Upper lobe of left lung (tissue), 4 donors: Measurements from ENCODE around the gene NUP214.

Experiments
- EP300 ChIP-seq, 4 donors: sonication (generic); formaldehyde crosslinking; IDR thresholded peaks; one replicate each; pipeline ENCODE4 v1.5.1; 2017; ENCODE audit warnings: antibody characterized with exemption in 4 of 4, control low read depth in 2 of 4
- POLR2A ChIP-seq, 4 donors: fragments of 450-650 bp; IDR thresholded peaks; one replicate each; pipeline ENCODE4 v1.5.1; 2016 to 2017; ENCODE audit warnings: antibody characterized with exemption in 4 of 4, mild to moderate bottlenecking in 2 of 4
- POLR2AphosphoS5 ChIP-seq, 2 donors: sonication (generic); formaldehyde crosslinking; IDR thresholded peaks; one replicate each; pipeline ENCODE4 v1.5.1; 2017; ENCODE audit warnings: antibody characterized with exemption in 2 of 2
- TF ChIP-seq, protein P1 (sequence below), 6 experiments: fragments of 450-650 bp in 4 of 6; fragments of 200-600 bp in 2 of 6; sonication (generic) in 2 of 6; IDR thresholded peaks; one replicate each; pipeline ENCODE4 v1.5.1; 2016 to 2019; ENCODE audit warnings: antibody characterized with exemption in 6 of 6

DNA sequence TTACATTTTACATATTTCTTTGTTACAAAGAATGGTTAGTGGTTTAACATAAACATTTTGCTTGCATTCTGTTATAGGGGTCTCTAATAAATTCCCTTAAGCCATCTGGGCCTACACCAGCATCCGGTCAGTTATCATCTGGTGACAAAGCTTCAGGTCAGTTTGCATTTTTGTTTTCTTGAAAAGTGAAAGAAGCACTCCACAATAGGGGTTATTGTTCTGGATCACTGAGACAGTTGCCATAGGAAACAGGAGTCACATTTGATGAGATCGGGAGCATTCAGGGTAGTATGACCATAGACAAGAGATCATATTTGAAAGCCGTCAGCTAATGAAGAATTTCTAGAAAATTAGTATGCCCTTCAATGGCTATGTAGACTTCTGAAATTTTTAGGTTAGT, 63.6 kb downstream of the NUP214 start:
- TF ChIP-seq, protein P1, sequence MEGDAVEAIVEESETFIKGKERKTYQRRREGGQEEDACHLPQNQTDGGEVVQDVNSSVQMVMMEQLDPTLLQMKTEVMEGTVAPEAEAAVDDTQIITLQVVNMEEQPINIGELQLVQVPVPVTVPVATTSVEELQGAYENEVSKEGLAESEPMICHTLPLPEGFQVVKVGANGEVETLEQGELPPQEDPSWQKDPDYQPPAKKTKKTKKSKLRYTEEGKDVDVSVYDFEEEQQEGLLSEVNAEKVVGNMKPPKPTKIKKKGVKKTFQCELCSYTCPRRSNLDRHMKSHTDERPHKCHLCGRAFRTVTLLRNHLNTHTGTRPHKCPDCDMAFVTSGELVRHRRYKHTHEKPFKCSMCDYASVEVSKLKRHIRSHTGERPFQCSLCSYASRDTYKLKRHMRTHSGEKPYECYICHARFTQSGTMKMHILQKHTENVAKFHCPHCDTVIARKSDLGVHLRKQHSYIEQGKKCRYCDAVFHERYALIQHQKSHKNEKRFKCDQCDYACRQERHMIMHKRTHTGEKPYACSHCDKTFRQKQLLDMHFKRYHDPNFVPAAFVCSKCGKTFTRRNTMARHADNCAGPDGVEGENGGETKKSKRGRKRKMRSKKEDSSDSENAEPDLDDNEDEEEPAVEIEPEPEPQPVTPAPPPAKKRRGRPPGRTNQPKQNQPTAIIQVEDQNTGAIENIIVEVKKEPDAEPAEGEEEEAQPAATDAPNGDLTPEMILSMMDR (IDR thresholded peaks at IDR 0.05), result no peak
- TF ChIP-seq POLR2AphosphoS5 (IDR thresholded peaks at IDR 0.05), result no peak
- no peak for TF ChIP-seq POLR2A (IDR thresholded peaks at IDR 0.05)
- TF ChIP-seq EP300 (IDR thresholded peaks at IDR 0.05), result no peak
